ENCODE results near the gene RNLS. TPM values are rescaled to one million over a fixed set of nuclear protein-coding genes. Genes with fewer than 3 reads are reported as not detected.

The RNLS gene
- total and polyA plus RNA-seq, 2 of the 8 experiments (the other 6 are each of a cell fraction or from before 2014, with no cell fraction given) = 7.5 to 12.7 TPM

DNA sequence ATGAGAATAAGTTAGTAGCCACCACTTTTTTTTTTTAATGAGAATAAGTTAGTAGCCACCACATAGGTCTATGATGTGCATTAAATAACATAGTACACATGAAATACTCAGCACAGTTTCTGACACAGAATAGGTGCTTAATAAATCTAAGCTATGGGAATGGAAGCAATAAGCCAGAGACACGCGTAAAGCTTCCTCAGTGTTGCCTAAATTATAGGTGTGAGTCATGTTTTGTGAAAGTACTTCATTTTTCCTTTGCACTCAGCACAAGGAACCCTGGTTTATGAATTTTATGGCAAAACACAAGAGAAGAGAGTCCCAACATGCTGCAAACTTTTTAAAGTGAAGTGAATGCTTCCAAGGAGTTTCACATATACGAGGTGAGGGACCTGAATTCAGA is 267.4 kb downstream of the RNLS start (continued):
- no peak for TF ChIP-seq RFX5 (IDR thresholded peaks at IDR 0.05; ENCODE audit: borderline replicate concordance, low read depth, low read length)
